ENCODE results near the gene TAGAP. TPM values are rescaled to one million over a fixed set of nuclear protein-coding genes. Genes with fewer than 3 reads are reported as not detected.

Gene TAGAP
- total RNA-seq, 2 donors from 2014 or later, result 1.6 to 2.6 TPM

GRCh38 chr6:159074120-159074684, 29.4 kb upstream of the TAGAP start:
- DNase-seq (no peak), ATAC-seq (peak; percentile 59 to 78)
- intact Hi-C loops (cut with DNase I), result no loop called here

GRCh38 chr6:159071843-159072769, 27.3 kb upstream of the TAGAP start:
- DNase-seq, result no peak
- intact Hi-C loops (cut with DNase I), result no loop called here
- ATAC-seq, result no peak

GRCh38 chr6:159068904-159069578, 24.2 kb upstream of the TAGAP start:
- intact Hi-C loops (cut with DNase I), result no loop called here
- no peak for DNase-seq
- ATAC-seq, result no peak

- ATAC-seq, result no peak
- DNase-seq, result no peak
- intact Hi-C loops (cut with DNase I), result no loop called here
Observed at GRCh38 chr6:159067334-159067733, 22.5 kb upstream of the TAGAP start.

GRCh38 chr6:159066483-159066882, 21.7 kb upstream of the TAGAP start:
- intact Hi-C loops (cut with DNase I), result no loop called here
- ATAC-seq, result no peak
- no peak for DNase-seq

GRCh38 chr6:159065759-159066329, 21.1 kb upstream of the TAGAP start:
- no peak for DNase-seq
- intact Hi-C loops (cut with DNase I), result no loop called here
- no peak for ATAC-seq

GRCh38 chr6:159065091-159065490, 20.3 kb upstream of the TAGAP start:
- ATAC-seq (no peak), DNase-seq (no peak)
- intact Hi-C loops (cut with DNase I), result no loop called here

- ATAC-seq, result no peak
- DNase-seq, result no peak
- intact Hi-C loops (cut with DNase I), result no loop called here
Observed at GRCh38 chr6:159064477-159064876, 19.7 kb upstream of the TAGAP start.

- DNase-seq (no peak), ATAC-seq (no peak)
- intact Hi-C loops (cut with DNase I), result no loop called here
Observed at GRCh38 chr6:159063549-159063948, 18.8 kb upstream of the TAGAP start.

GRCh38 chr6:159062976-159063375, 18.2 kb upstream of the TAGAP start:
- DNase-seq, result no peak
- ATAC-seq, result peak; percentile 15 to 31
- intact Hi-C loops (cut with DNase I), result no loop called here

- intact Hi-C loops (cut with DNase I), result no loop called here
- no peak for DNase-seq
- peak; percentile 28 to 67 for ATAC-seq
Observed at GRCh38 chr6:159062564-159062945, 17.8 kb upstream of the TAGAP start.

GRCh38 chr6:159061805-159062563, 17.2 kb upstream of the TAGAP start:
- intact Hi-C loops (cut with DNase I), result no loop called here
- ATAC-seq (peak; percentile 57 to 80), DNase-seq (no peak)

- DNase-seq (no peak), ATAC-seq (no peak)
- intact Hi-C loops (cut with DNase I), result no loop called here
Observed at GRCh38 chr6:159061146-159061545, 16.4 kb upstream of the TAGAP start.

GRCh38 chr6:159059885-159060506, 15.2 kb upstream of the TAGAP start:
- ATAC-seq (no peak), DNase-seq (no peak)
- intact Hi-C loops (cut with DNase I), result no loop called here

GRCh38 chr6:159059141-159059540, 14.3 kb upstream of the TAGAP start:
- DNase-seq (no peak), ATAC-seq (no peak)
- intact Hi-C loops (cut with DNase I), result no loop called here

GRCh38 chr6:159056899-159057298, 12.1 kb upstream of the TAGAP start:
- DNase-seq (no peak), ATAC-seq (no peak)
- intact Hi-C loops (cut with DNase I), result no loop called here

GRCh38 chr6:159056432-159056831, 11.6 kb upstream of the TAGAP start:
- intact Hi-C loops (cut with DNase I), result no loop called here
- ATAC-seq, result no peak
- DNase-seq, result no peak

GRCh38 chr6:159056003-159056402, 11.2 kb upstream of the TAGAP start:
- ATAC-seq (peak in 1 of 2 donors; percentile 27), DNase-seq (no peak)
- intact Hi-C loops (cut with DNase I), result no loop called here

Data from left cardiac atrium (tissue), 4 donors.